CD8-positive, alpha-beta memory T cell (primary cell): ENCODE results near the gene SMAD7. TPM values are rescaled to one million over a fixed set of nuclear protein-coding genes. Genes with fewer than 3 reads are reported as not detected.
"Not testable (repeated sequence)": the region's sequence is repeated elsewhere in the genome, so short reads cannot be mapped to it uniquely, and the experiment has no call there.

Source experiments
- CTCF ChIA-PET: fragments of 350-600 bp; sonication (Branson Sonifier 250); formaldehyde crosslinking; loops from one replicate; lab custom pipeline; 2021; ENCODE audit warnings: antibody characterized with exemption; lab: Charles Lee
- POLR2A ChIA-PET: fragments of 350-600 bp; sonication (Branson Sonifier 250); formaldehyde crosslinking; loops from one replicate; lab custom pipeline; 2021; ENCODE audit warnings: antibody characterized with exemption; lab: Charles Lee
- DNase-seq, 5 donors: peaks; one replicate each; pipeline versions ENCODE4 v3.0.0 to v3.0.0-alpha.2; 2020 to 2022; ENCODE audit warnings: mixed read lengths in 1 of 5
- H3K27ac ChIP-seq: one replicate; pipeline ENCODE4 v1.7.0; 2013; ENCODE audit warnings: low read depth, mild to moderate bottlenecking, low read length, moderate library complexity
- H3K27me3 ChIP-seq: 2 replicates; pipeline ENCODE4 v1.7.0; 2013; ENCODE audit warnings: low read length, mild to moderate bottlenecking; ENCODE audit not compliant: insufficient read depth, poor library complexity, severe bottlenecking
- H3K36me3 ChIP-seq: 2 replicates; pipeline ENCODE4 v1.7.0; 2013; ENCODE audit warnings: mild to moderate bottlenecking, low read length, moderate library complexity; ENCODE audit not compliant: insufficient read depth
- H3K4me1 ChIP-seq: 2 replicates; pipeline ENCODE4 v1.7.0; 2013; ENCODE audit warnings: mild to moderate bottlenecking, low read length, moderate library complexity; ENCODE audit not compliant: insufficient read depth
- H3K4me3 ChIP-seq: 2 replicates; pipeline ENCODE4 v1.7.0; 2013; ENCODE audit warnings: mild to moderate bottlenecking, low read length
- H3K9me3 ChIP-seq: 2 replicates; pipeline ENCODE4 v1.7.0; 2013; ENCODE audit warnings: mild to moderate bottlenecking, low read length
- H3K27ac Mint-ChIP-seq, 8 donors: one replicate each; pipeline ENCODE4 v1.8.0; 2020 to 2021; ENCODE audit warnings: mixed read lengths in 8 of 8, mild to moderate bottlenecking in 6 of 8, inconsistent platforms in 3 of 8, moderate library complexity in 3 of 8
- H3K27me3 Mint-ChIP-seq, 2 donors: one replicate each; pipeline ENCODE4 v1.8.0; 2020 to 2021; ENCODE audit warnings: mixed read lengths in 2 of 2, mild to moderate bottlenecking in 1 of 2, moderate library complexity in 1 of 2
- H3K36me3 Mint-ChIP-seq, 3 donors: one replicate each; pipeline ENCODE4 v1.8.0; 2020 to 2021; ENCODE audit warnings: mixed read lengths in 3 of 3, inconsistent platforms in 1 of 3, mild to moderate bottlenecking in 1 of 3
- H3K4me1 Mint-ChIP-seq, 3 donors: one replicate each; pipeline ENCODE4 v1.8.0; 2020 to 2021; ENCODE audit warnings: mixed read lengths in 3 of 3, inconsistent platforms in 1 of 3, mild to moderate bottlenecking in 1 of 3
- H3K4me3 Mint-ChIP-seq, 7 donors: one replicate each; pipeline ENCODE4 v1.8.0; 2020 to 2021; ENCODE audit warnings: mixed read lengths in 7 of 7, mild to moderate bottlenecking in 6 of 7, moderate library complexity in 4 of 7, inconsistent platforms in 2 of 7
- H3K9me3 Mint-ChIP-seq, 5 donors: one replicate each; pipeline ENCODE4 v1.8.0; 2020 to 2022; ENCODE audit warnings: mixed read lengths in 5 of 5, mild to moderate bottlenecking in 3 of 5, moderate library complexity in 2 of 5, inconsistent platforms in 1 of 5
- polyA plus RNA-seq: library from polyadenylated mRNA; unstranded; fragments of 300-500 nt; fragmentation: Illumina TruSeq; gene quantifications from one replicate; pipeline ENCODE4 v1.2.3, GENCODE V29; 2021
- total RNA-seq, 2 experiments: library from RNA; stranded (reverse); gene quantifications; one replicate each; pipeline ENCODE4 v1.2.3, GENCODE V29; 2021

The SMAD7 gene
- total and polyA plus RNA-seq, 3 experiments from 2014 or later = 7.0 to 23.3 (median 23.3) TPM

- Mint-ChIP-seq H3K4me3 (no peak overlapping the region), H3K4me1 (peaks cover 24 to 42% (median 42%) of the 10 kb centered on the region in 3 donors), H3K27me3 (no peaks in the 10 kb centered on the region), H3K27ac (peak overlapping the region in 2 of 8 donors; percentile 22 to 63), H3K9me3 (no peaks in the 10 kb centered on the region), H3K36me3 (no peaks in the 10 kb centered on the region)
- H3K27ac ChIP-seq = no peak overlapping the region
- H3K36me3 ChIP-seq = no peaks in the 10 kb centered on the region
- ChIA-PET CTCF (interaction anchor here (1.1 kb wide), 1 partner anchor 94 kb away, joined by 5 read pairs; no protein-coding TSS in a partner anchor), POLR2A (interaction anchor here (0.5 kb wide), 1 partner anchor 24 kb away, joined by 4 read pairs; no protein-coding TSS in a partner anchor)
- no peaks in the 10 kb centered on the region for H3K27me3 ChIP-seq
- H3K9me3 ChIP-seq = no peaks in the 10 kb centered on the region
- H3K4me3 ChIP-seq = no peak overlapping the region
- peaks cover 23% of the 10 kb centered on the region for H3K4me1 ChIP-seq
- DNase-seq = no peak
Observed at GRCh38 chr18:48871391-48872166, 79.2 kb downstream of the SMAD7 start.

DNA sequence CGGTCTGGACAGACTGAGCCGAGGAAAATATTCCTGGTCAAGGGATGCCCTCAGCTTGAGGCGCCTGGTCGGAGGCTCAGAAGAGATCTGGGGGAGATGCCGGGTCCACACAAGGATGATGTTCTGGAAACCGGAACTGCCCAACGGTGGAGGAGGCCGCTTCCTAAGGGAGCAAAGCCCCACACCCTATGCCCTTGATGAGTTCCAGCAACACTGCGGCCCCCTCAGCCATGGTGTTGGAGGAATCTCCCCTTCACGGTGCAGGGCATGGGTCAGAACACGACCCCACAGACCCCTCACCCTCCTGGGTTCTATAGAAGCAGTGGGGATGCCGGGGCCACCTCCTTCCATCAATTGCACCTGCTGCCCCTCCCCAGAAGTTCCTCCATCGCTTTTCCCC lies 79.8 kb downstream of the SMAD7 start:
- H3K9me3 Mint-ChIP-seq, H3K36me3 Mint-ChIP-seq, H3K27ac ChIP-seq, DNase-seq, H3K27me3 Mint-ChIP-seq, H3K9me3 ChIP-seq, H3K36me3 ChIP-seq, H3K27me3 ChIP-seq, POLR2A ChIA-PET, H3K4me3 Mint-ChIP-seq, CTCF ChIA-PET, H3K4me3 ChIP-seq: not testable (repeated sequence)
- Mint-ChIP-seq H3K27ac (peak overlapping the region in 2 of 8 donors; percentile 17 to 63), H3K4me1 (peaks cover 24 to 48% (median 42%) of the 10 kb centered on the region in 3 donors)
- H3K4me1 ChIP-seq = peaks cover 23% of the 10 kb centered on the region
